Right ventricle myocardium inferior (tissue), 1 donor: ENCODE results near the gene LDLRAD2. TPM values are rescaled to one million over a fixed set of nuclear protein-coding genes. Genes with fewer than 3 reads are reported as not detected.
A peak's percentile ranks its signal among the peaks of the same experiment; 100 is the strongest.

Experiments
- ATAC-seq: fragments of 200-7000 bp; cut with Tn5 transposase; one replicate; pipeline ENCODE4 v1.9.1; 2020; ENCODE audit warnings: mild to moderate bottlenecking, moderate library complexity
- DNase-seq: peaks from one replicate; pipeline ENCODE4 v3.0.0; 2021; ENCODE audit errors: missing footprints
- intact Hi-C: fragments of 100-400 bp; cut with DNase I; formaldehyde crosslinking; loops from one replicate; pipeline ENCODE4 v1.11.0; 2022
- total RNA-seq: library from RNA; stranded (reverse); fragmentation: NEBNext Ultra II Directional; extraction: Animal tissue kit (Norgen Biotek cat#: 25700); gene quantifications from one replicate; pipeline ENCODE4 v1.2.1, GENCODE V29; 2021
- donor health status: DM: no; HTN: yes; CAD: no; lungs with severe emphysema.

The LDLRAD2 gene
- total RNA-seq, 1 donor from 2014 or later: not detected

DNA sequence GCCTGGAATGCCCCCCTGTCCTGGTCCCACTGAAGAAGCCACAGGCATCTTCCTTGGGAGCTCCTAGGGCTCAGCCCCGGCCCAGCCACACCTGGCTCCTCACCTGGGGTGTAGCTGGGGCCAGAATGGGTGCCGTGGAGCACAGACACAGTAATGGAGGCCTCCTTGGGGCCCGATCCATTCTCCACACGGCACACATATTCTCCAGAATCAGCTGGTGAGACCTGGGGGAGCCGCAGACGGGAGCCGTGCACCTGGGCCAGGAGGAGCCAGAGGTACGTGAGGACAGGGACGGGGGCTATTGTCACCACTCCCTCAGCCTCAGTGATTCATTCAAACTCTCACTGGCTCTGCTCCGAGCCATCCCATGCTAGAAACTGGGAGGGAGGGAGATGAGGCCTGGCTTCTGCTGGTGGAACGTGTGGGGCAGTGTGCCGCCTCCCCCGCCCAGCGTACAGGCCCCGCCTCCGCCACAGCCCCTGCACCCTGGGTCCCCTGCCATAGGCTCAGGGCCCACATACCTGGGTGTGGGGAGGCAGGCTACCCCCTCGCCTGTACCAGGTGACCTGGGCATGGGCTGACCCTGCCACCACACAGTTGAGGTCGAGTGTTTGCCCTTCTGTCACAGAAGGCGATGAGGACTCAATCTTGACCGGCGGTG lies 42.2 kb downstream of the LDLRAD2 start:
- ATAC-seq (no peak), DNase-seq (no peak)
- intact Hi-C loops: no loop called here

- ATAC-seq (no peak), DNase-seq (no peak)
- intact Hi-C loops: no loop called here
These were observed 42.7 kb downstream of the LDLRAD2 start for GRCh38 chr1:21854751-21855131.

DNA sequence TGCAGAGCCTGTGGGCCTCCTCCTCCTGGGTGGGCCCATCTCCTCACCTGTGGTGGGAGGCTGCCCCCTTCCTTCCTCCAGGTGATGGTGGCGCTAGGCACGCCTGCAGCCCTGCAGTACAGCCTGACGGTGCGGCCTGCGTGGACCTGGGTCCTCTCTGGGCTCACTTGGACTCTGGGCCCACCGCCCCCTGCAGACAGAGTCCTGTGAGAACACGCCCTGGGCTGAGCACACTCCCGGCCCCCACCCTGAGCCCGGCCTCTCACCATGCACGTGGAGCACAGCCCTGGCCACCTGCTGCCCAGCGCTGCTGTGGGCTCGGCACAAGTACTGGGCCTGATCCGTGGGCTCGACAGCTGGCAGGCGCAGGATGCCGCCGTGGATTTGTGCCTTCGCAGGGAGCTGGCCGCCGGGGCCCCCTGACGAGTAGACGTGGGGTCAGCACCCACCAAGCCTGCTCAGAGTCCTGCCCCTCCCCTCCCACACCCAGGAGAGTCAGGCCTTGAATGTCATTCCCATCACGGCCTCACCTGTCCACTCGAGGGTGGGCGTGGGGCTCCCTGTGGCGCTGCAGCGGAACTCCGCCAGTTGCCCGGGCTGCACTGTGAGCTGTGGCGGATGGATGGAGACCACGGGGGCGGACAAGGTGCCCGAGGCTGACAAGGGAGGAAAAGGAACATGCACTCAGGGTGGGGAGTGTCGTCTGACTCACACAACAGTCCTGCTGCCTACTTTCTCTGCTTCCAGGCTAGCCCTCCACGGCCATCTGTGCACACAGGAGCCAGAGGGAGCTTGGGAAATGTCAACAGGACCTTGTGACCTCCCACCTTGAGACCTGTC lies 43.4 kb downstream of the LDLRAD2 start:
- DNase-seq (no peak), ATAC-seq (no peak)
- intact Hi-C loops: no loop called here

GRCh38 chr1:21857142-21857839 lies 45.2 kb downstream of the LDLRAD2 start:
- ATAC-seq (no peak), DNase-seq (no peak)
- intact Hi-C loops: no loop called here

GRCh38 chr1:21857840-21858670 lies 46.0 kb downstream of the LDLRAD2 start:
- DNase-seq (peak; percentile 20), ATAC-seq (no peak)
- intact Hi-C loops: no loop called here

GRCh38 chr1:21859669-21860179 lies 47.7 kb downstream of the LDLRAD2 start:
- intact Hi-C loops: no loop called here
- DNase-seq (no peak), ATAC-seq (no peak)

DNA sequence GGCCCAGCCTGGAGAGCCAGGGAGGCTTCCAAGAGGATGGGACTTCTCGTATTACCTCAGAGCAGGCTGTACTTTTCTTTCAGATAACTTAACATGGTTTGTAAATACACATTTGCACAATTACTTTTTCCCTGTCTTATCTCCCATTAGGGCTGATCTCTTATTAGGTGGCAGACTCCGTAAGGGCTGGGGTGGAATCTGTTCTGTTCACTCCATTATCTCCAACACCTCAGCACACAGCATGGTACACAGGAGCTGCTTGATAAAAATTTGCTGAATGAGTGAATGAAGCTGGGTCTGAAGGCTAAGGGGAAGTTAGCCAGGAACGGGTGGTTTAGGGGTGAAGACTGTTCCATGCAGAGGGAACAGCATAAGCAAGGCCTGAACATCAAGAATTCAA lies 48.9 kb downstream of the LDLRAD2 start:
- intact Hi-C loops: no loop called here
- DNase-seq: no peak
- no peak for ATAC-seq

- DNase-seq (no peak), ATAC-seq (no peak)
- intact Hi-C loops: no loop called here
These were observed 49.8 kb downstream of the LDLRAD2 start for GRCh38 chr1:21861602-21862429.

- DNase-seq (no peak), ATAC-seq (no peak)
- intact Hi-C loops: no loop called here
These were observed 51.9 kb downstream of the LDLRAD2 start for GRCh38 chr1:21863981-21864380.

- no peak for ATAC-seq
These were observed 52.7 kb downstream of the LDLRAD2 start for GRCh38 chr1:21864730-21865129.

GRCh38 chr1:21865609-21865942 lies 53.5 kb downstream of the LDLRAD2 start:
- DNase-seq (no peak), ATAC-seq (no peak)
- intact Hi-C loops: no loop called here

More at GRCh38 chr1:21864730-21865129, 52.7 kb downstream of the LDLRAD2 start:
- intact Hi-C loops: no loop called here
- DNase-seq: peak; percentile 32

- no peak for DNase-seq
- no peak for ATAC-seq
- intact Hi-C loops: no loop called here
These were observed 54.1 kb downstream of the LDLRAD2 start for GRCh38 chr1:21865943-21866706.

GRCh38 chr1:21866707-21867043 lies 54.6 kb downstream of the LDLRAD2 start:
- DNase-seq (no peak), ATAC-seq (no peak)
- intact Hi-C loops: no loop called here

DNA sequence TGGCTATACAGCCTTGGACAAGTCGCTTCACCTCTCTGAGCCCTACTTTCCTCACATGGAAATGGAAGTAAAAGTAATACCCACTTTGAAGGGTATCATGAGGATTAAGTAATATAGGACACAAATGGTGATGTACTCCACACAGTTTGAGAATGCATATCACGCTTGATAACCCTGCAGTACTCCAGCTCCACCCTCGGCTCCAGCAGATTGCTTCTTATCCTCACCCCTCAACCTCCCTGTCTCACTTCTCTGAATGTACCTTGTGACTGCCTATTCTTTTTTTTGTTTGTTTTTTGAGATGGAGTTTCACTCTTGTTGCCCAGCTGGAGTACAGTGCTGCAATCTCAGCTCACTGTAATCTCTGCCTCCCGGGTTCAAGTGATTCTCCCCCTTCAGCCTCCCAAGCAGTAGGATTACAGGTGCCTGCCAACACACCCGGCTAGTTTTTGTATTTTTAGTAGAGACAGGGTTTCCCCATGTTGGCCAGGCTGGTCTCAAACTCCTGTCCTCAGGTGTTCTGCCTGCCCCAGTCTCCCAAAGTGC lies 55.5 kb downstream of the LDLRAD2 start:
- intact Hi-C loops: no loop called here
- ATAC-seq: no peak
- DNase-seq: no peak

DNA sequence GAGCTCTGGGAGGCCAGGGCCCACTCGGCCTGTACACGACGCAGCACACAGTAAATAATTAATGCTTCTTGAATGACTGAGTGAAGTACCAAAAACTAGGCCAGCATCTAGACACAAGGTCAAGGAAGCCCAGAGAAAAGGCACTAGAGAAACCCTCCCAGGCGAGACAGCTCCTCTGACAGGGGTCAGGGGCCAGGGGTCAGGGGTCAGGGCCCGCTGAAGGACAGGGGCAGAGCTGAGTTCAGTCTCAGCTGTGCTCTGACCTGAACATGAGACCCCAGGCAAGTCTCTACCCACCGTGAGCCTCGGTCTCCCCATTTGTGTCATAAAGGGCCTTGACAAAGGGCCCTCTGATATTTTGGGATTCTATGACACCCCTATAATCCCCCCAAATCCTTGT lies 56.4 kb downstream of the LDLRAD2 start:
- no peak for DNase-seq
- intact Hi-C loops: no loop called here
- no peak for ATAC-seq

DNA sequence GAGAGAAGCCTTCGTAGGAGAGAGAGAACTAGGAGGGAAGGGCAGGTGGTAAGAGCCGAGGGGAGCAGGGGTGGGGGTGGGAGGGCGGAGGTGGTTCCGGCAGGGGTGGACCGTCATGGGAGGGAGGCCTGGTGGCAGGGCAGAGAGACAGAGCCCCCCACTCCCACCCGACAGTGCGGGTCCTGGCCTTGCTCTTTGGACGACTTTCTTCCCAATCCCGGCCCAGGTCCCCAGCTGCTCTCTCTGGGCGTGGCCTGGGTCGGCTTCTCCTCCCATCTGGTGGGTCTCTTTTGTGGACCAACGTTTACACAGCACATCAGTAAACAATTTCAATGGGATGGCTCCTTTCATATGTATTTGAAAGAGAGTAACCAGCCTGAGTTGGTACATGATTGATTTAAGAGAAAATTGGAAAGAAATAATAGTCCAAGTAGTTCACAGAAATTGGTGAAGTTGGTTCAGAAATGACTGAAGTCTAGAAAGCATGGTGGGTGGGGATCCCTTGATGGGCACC lies 56.9 kb downstream of the LDLRAD2 start:
- no peak for DNase-seq
- intact Hi-C loops: no loop called here

DNA sequence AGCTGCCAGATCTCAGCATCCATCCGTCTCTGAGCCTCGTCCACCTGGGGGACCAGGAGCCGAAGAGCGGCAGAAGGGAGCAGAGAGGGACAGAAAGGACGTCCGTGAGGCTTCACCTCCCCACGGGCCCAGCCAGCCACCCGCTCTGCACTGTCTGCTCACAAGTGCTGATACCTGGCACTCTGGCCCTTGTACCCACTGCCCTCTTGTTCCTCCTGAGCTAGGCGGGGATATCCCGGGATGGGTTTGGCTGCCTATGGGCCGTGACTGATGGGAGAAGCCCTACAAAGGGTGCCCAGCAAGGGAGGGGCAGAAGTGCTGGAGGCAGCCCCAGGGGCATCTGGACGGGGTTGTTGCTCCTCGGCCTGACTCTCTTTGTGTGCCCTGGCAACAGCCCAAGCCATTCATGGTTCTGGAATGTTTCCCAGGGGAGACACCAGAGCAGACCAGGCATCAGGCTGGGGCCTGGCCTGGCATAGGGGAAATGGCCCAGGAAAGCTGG lies 57.6 kb downstream of the LDLRAD2 start:
- intact Hi-C loops: loop anchor here (5.0 kb wide), 1 partner anchor 93 kb away; no protein-coding TSS in a partner anchor

More for the DNA sequence above, 56.9 kb downstream of the LDLRAD2 start:
- no peak for ATAC-seq

More for the DNA sequence above, 57.6 kb downstream of the LDLRAD2 start:
- peak; percentile 81 for ATAC-seq
- peak; percentile 82 for DNase-seq
